DOHH2 (cell line): ENCODE data around the gene SCN7A.

Experiments used
- H3F3A ChIP-seq: fragments of 200-600 bp; sonication (generic), shearing (Covaris generic); 2 replicates; pipeline ENCODE4 v1.6.0; 2016; ENCODE audit warnings: antibody characterized with exemption, mild to moderate bottlenecking; ENCODE audit not compliant: control insufficient read depth, insufficient read depth
- H3K27ac ChIP-seq: fragments of 200-600 bp; sonication (generic); 2 replicates; pipeline ENCODE4 v1.5.1; 2014; ENCODE audit warnings: low read depth, mild to moderate bottlenecking, low read length, moderate library complexity
- H3K27me3 ChIP-seq: fragments of 200-600 bp; sonication (generic); 2 replicates; pipeline ENCODE4 v1.6.1; 2014; ENCODE audit warnings: mild to moderate bottlenecking, low read length, mixed read lengths; ENCODE audit not compliant: control insufficient read depth
- H3K36me3 ChIP-seq: fragments of 200-600 bp; sonication (generic); 2 replicates; pipeline ENCODE4 v1.6.1; 2014; ENCODE audit warnings: mild to moderate bottlenecking, low read length, moderate library complexity, mixed read lengths; ENCODE audit not compliant: control insufficient read depth
- H3K4me1 ChIP-seq: fragments of 200-600 bp; sonication (generic); 2 replicates; pipeline ENCODE4 v1.6.1; 2014; ENCODE audit warnings: mild to moderate bottlenecking, low read length, mixed read lengths; ENCODE audit not compliant: control insufficient read depth
- H3K4me2 ChIP-seq: fragments of 200-600 bp; sonication (generic); 2 replicates; pipeline ENCODE4 v1.6.0; 2014; ENCODE audit warnings: mild to moderate bottlenecking, low read length, moderate library complexity
- H3K4me3 ChIP-seq: fragments of 200-600 bp; sonication (generic); 2 replicates; pipeline ENCODE4 v1.5.1; 2014; ENCODE audit warnings: mild to moderate bottlenecking, low read length, mixed read lengths
- H3K79me2 ChIP-seq: fragments of 200-600 bp; sonication (generic); 2 replicates; pipeline ENCODE4 v1.6.1; 2014; ENCODE audit warnings: mild to moderate bottlenecking, low read length, mixed read lengths; ENCODE audit not compliant: control insufficient read depth
- H3K9me2 ChIP-seq: fragments of 200-600 bp; sonication (generic); replicated peaks from 2 replicates; pipeline ENCODE4 v1.6.1; 2014; ENCODE audit warnings: mild to moderate bottlenecking, low read length, mixed read lengths; ENCODE audit not compliant: control insufficient read depth
- H3K9me3 ChIP-seq: fragments of 200-600 bp; sonication (generic); 2 replicates; pipeline ENCODE4 v1.6.1; 2014; ENCODE audit warnings: antibody characterized with exemption, low read length, mixed read lengths; ENCODE audit not compliant: control insufficient read depth, insufficient read depth
- H4K20me1 ChIP-seq: fragments of 200-600 bp; sonication (generic); 2 replicates; pipeline ENCODE4 v1.6.0; 2014; ENCODE audit warnings: low read depth, mild to moderate bottlenecking, antibody characterized with exemption, low read length, moderate library complexity; ENCODE audit not compliant: control insufficient read depth, insufficient read depth
- EZH2phosphoT487 ChIP-seq: fragments of 200-600 bp; sonication (generic); IDR thresholded peaks from 2 replicates; pipeline ENCODE4 v1.6.1; 2017; ENCODE audit warnings: borderline replicate concordance, mild to moderate bottlenecking, antibody characterized with exemption, low read length, moderate library complexity, mixed read lengths
- TF ChIP-seq, protein P1 (sequence below): fragments of 200-600 bp; sonication (generic); IDR thresholded peaks from one replicate; pipeline ENCODE4 v1.5.1; 2014; ENCODE audit warnings: antibody characterized with exemption, mild to moderate bottlenecking, low read depth, low read length; ENCODE audit not compliant: poor library complexity, severe bottlenecking

Gene SCN7A

DNA sequence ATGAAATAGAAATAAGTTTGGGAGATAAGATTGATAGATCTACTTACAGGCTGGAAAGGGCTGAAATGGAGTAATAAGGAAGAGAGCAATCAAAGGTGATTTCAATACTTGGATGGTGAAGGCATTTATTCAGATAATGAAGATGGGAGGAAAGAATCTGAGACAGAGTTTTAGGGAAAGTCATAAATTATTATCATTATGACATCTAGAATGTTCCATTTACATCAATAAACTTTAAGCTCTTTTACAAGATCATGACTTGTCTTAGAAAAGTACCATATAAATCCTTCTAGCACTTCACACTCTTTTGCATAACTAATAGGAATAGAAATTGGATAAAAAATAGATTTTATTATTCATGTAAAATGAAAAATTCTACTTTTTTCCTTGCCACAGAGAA, 120.5 kb downstream of the SCN7A start:
- no peaks in the 10 kb centered on the region for H3F3A ChIP-seq
- no peaks in the 10 kb centered on the region for H3K9me2 ChIP-seq
- H3K4me1 ChIP-seq = no peaks in the 10 kb centered on the region
- H4K20me1 ChIP-seq = no peaks in the 10 kb centered on the region
- no peaks in the 10 kb centered on the region for H3K36me3 ChIP-seq
- H3K4me3 ChIP-seq = no peak overlapping the region
- H3K27me3 ChIP-seq = peaks cover 11% of the 10 kb centered on the region
- no peaks in the 10 kb centered on the region for H3K9me3 ChIP-seq
- no peaks in the 10 kb centered on the region for H3K79me2 ChIP-seq
- H3K27ac ChIP-seq = no peak overlapping the region
- TF ChIP-seq EZH2phosphoT487 = no peak
- TF ChIP-seq, protein P1, sequence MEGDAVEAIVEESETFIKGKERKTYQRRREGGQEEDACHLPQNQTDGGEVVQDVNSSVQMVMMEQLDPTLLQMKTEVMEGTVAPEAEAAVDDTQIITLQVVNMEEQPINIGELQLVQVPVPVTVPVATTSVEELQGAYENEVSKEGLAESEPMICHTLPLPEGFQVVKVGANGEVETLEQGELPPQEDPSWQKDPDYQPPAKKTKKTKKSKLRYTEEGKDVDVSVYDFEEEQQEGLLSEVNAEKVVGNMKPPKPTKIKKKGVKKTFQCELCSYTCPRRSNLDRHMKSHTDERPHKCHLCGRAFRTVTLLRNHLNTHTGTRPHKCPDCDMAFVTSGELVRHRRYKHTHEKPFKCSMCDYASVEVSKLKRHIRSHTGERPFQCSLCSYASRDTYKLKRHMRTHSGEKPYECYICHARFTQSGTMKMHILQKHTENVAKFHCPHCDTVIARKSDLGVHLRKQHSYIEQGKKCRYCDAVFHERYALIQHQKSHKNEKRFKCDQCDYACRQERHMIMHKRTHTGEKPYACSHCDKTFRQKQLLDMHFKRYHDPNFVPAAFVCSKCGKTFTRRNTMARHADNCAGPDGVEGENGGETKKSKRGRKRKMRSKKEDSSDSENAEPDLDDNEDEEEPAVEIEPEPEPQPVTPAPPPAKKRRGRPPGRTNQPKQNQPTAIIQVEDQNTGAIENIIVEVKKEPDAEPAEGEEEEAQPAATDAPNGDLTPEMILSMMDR = no peak
- H3K4me2 ChIP-seq = no peak overlapping the region

DNA sequence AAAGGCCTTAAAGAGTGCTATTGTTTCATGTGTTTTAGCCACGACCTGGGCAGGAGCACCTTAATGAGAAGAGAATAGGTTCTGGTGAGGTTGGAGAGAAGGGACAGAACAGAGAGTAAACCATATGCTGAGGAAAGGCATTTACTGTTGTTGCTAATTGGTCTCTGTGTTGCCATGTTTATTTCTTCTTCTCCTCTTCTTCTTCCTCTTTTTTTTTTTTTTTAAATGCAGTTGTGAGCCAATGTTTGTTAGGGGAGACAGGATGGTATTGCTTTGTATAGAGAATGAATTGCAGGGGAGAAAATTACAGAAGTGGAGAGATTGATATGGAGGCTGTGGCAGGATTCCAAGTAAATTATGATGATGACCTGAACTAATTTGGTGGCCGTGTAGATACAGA, 120.9 kb downstream of the SCN7A start:
- H3K9me3 ChIP-seq = no peaks in the 10 kb centered on the region
- no peaks in the 10 kb centered on the region for H3K79me2 ChIP-seq
- no peak overlapping the region for H3K27ac ChIP-seq
- H3K4me2 ChIP-seq = no peak overlapping the region
- no peaks in the 10 kb centered on the region for H3K9me2 ChIP-seq
- no peaks in the 10 kb centered on the region for H4K20me1 ChIP-seq
- H3F3A ChIP-seq = no peaks in the 10 kb centered on the region
- H3K4me1 ChIP-seq = no peaks in the 10 kb centered on the region
- H3K4me3 ChIP-seq = no peak overlapping the region
- TF ChIP-seq EZH2phosphoT487 = no peak
- TF ChIP-seq, protein P1 = no peak
- peaks cover 11% of the 10 kb centered on the region for H3K27me3 ChIP-seq
- H3K36me3 ChIP-seq = no peaks in the 10 kb centered on the region

DNA sequence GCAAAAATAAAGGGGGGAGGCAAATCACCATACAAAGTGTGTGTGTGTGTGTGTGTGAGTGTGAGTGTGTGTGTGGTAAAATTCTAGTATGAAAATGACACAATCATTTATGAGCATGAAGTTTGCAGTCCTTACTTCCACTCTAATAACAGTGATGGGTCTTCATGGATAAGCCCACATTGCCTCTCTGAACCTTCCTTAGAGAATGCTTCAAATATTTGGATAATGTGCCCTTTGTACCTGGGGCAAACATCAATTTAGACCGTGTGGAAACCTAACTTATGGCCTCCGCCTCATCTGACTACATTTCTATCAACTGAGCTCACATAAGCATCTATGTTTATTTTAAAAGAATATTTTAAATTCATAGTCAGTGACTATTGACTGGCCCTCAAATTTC, 122.0 kb downstream of the SCN7A start:
- Histone ChIP-seq H4K20me1 (no peaks in the 10 kb centered on the region), H3K36me3 (no peaks in the 10 kb centered on the region), H3K79me2 (no peaks in the 10 kb centered on the region), H3K4me3 (no peak overlapping the region), H3K4me2 (no peak overlapping the region), H3K4me1 (no peaks in the 10 kb centered on the region), H3F3A (no peaks in the 10 kb centered on the region), H3K9me3 (no peaks in the 10 kb centered on the region), H3K9me2 (no peaks in the 10 kb centered on the region), H3K27me3 (peaks cover 11% of the 10 kb centered on the region), H3K27ac (no peak overlapping the region)
- TF ChIP-seq EZH2phosphoT487 = no peak

DNA sequence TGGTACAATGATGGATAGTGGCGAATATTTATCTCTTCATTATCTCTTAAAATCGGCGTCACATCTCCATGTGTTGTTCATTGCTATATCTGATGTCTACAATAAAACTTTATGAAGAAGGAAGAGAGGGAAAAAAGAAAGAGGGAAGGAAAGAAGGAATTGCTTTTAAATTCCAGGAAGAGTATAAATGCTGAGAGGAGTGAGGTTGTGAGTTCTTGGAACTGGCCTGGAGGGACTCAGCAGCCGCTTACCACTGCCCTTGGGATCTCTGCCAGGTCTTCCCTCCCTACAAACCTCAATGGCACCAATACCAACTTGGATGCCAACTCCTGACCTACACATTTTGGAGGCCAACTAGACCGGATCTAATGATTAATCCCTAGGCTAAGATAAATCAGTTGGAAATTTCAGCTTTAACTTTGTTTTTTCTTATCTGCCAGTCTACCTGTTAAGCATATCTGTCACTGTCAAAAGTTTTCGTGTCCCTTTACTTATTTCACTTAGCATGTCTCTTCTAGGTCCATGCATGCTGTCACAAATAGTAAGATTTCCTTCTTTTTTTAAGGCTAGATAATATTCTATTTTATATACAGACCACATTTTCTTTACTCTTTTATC, 128.1 kb downstream of the SCN7A start:
- Histone ChIP-seq H3K4me1 (no peaks in the 10 kb centered on the region), H3K4me2 (no peak overlapping the region), H3F3A (no peaks in the 10 kb centered on the region), H4K20me1 (no peaks in the 10 kb centered on the region), H3K36me3 (no peaks in the 10 kb centered on the region), H3K27ac (no peak overlapping the region), H3K9me2 (no peaks in the 10 kb centered on the region), H3K4me3 (no peak overlapping the region), H3K79me2 (no peaks in the 10 kb centered on the region), H3K27me3 (no peaks in the 10 kb centered on the region), H3K9me3 (no peaks in the 10 kb centered on the region)
- TF ChIP-seq, protein P1 = no peak
- no peak for TF ChIP-seq EZH2phosphoT487
